SW 1271 (cell line): ENCODE results near the gene UBE2QL1.

ENCODE experiments used
- DNase-seq, 2 experiments: peaks; one replicate each; lab custom pipeline; 2025; lab: John Stamatoyannopoulos, UW

Gene UBE2QL1

GRCh38 chr5:6455571-6456200, 7.0 kb downstream of the UBE2QL1 start:
- DNase-seq, result no peak

DNA sequence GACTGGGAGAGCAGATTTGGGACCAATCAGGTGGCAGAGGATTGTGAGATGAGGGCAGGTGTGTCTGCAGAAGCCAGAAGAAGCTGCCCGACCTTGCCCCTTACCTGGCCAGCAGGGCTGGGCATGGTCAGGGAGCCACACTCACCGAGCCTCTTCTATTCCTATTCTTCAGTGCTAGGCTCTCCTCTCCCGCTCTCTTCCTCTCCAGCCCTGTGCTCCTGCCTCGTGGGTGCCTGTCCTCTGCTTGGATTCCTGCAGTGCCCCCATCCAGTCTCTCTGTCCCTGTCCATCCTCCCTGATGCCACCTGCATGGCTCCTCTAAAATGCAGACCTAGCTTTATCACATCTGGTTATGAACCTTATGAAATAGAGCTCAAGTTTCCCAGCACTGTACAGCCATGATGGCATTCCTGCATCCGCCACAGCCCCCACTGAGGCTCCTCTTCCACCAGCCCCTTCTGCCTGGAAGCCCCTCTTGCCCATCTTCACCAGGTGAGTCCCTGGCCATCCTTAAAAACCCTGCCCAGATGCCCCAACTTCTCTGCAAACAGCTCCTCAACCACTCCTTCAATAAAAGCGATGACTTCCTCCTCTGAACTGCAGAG, 8.2 kb downstream of the UBE2QL1 start:
- no peak for DNase-seq

DNA sequence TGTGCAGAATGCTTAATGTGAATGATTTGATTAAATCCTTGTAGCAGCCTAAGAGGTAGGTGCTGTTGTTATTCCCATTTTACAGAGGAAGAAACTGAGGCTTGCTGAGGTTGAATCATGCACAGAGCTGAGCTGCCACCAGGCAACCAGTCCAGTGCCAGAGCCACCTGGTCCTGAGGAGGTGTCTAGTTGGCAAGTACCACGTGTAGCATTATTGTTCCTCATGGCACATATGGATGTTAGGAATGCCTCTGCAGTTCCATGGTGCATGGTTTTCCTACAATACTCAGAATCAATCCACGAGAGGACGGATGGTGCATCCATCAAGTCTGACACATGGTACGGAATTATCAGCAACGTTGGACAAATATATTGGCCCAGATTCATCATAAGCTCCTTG, 8.9 kb downstream of the UBE2QL1 start:
- no peak for DNase-seq

DNA sequence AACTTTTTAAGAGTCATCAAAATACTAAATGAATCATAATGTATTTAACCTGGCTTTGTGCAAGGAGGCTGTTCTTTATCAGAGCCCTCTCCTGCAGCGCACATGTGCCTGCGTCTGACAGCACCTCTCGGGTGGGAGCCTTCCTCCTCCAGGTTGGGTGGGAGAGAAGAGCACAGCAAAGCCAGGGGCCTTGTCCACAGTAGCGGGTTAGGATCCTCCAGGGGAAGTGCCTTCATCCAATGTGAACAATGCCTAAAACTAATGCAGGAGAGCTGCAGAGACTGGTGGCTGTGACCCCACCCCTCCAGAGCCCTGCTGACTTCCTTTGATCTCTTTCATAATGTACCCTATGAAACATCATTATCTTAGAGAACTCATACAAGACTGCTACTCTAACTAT, 10.2 kb downstream of the UBE2QL1 start:
- no peak for DNase-seq

DNA sequence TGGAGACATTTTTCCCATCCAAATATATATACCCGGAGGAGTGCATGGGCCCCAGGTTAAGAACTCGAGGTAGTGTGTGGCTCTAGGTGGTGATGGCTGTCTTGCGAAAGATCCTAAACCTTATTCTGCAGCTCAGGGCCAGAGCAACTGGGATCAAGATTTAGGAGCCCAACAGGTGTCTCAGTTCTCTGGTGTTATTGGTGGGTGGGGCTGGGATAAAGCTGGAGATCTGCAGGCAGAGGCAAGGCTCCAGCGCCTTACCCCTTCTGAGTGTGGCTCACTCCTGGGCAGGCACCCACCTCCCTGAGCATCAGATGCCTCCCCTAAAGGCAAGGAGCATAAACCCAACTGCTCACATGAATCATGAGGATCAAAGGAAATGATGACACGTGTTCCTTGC, 11.2 kb downstream of the UBE2QL1 start:
- DNase-seq, result no peak

DNA sequence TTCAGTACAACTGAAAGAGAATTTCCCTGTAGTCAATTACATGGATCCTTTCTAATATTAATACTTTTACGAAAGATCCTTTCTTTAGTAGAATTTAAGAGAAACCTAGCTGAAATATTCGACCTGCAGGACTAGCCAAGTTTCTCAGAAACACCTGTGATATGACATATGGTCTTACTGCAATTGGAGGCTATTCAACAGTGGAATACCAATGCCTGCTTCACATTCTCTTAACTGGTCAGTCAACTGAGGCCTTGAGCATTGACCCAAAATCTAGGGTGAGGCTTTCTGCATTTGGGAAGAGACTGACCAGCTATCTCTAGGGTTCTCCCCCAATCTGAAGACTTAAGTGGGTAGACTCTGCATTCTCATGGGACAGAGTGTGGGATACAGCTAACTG, 12.3 kb downstream of the UBE2QL1 start:
- no peak for DNase-seq

DNA sequence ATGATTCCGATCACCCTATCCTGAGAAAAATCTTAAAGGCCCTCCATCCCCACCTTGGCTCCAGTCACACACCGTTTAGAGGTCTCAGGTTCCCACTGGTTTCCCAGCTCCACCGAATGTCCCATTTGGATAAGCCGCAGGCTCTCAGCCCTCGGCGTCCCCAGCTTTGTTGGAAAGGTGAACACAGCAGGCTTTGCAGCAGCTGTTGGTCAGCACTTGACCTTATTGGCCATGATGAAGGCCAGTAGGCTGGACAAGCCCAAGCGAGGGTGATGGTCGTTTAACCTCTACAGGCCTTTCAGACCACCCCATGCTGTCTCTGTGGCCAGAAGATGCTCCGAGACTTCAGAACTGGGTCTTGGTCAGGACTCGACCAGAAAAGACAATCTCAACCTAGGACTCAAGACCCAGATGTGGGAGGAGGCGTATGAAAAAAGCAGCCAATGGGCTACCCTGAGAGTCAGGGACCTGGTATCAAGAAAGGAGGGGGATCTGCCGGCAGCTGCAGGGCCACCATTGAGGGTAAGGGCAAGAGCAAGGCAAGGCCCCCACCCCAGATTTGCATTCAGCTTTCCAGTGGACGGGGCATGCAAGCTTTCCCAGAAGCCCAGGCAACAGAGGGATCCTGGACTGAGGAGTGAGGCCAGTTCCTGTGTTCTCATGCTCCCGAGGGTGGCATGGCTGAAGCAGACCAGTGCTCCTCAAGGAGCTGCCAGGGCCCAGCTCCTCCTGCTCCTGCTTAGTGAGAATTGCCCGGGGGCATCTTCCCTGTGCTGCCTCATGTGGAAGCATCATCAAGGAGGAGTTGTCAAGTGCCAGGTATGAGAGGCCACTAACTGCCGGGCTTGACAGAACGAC, 13.4 kb downstream of the UBE2QL1 start:
- DNase-seq, result no peak

DNA sequence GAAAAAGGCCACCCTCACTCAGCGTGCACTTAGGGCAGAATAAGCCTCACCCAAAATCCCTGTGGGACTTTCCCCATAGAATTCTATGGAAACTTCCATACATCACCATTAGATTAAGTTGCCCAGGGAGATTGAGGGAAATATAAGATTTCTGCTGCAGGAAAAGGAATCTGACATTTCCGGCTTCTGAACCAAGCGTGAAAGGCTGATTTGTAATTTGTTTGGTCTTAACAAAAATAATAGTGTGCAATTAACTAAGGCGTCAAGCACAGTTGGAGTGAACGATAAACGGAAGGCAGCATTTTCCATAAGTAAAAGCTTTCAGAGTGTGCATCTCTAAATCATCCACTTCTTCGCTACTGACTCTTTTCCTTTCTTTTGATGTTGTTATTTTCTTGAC, 14.0 kb downstream of the UBE2QL1 start:
- no peak for DNase-seq

- no peak for DNase-seq
Measured at GRCh38 chr5:6464441-6464840, 15.8 kb downstream of the UBE2QL1 start.

- no peak for DNase-seq
Measured at GRCh38 chr5:6465831-6466790, 17.5 kb downstream of the UBE2QL1 start.

DNA sequence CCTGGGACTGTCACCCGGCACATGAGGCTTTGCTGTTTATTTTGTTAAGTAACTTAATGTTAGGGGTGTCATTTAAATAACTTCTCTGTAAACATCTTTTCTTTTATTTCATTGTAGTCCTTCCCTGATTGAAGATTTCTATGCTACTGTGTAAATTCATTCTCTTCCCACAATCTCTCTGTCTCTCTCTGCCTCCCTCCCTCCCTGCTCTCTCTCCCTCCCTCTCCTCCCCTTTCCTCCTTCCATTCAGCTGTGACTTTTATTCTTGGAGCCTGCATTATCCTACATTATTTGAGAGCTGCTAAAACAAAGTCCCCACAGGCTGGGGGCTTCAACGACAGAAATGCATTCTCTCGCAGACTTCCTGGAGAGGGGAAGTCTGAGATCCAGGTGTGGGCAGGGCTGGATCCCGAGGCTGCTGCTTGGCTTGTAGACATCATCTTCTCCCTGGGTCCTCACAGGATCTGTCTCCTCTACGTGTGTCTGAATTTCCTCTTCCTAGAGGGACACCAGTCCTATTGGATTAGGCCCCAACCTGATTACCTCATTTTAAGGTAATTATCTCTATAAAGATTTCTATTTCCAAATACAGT, 18.4 kb downstream of the UBE2QL1 start:
- no peak for DNase-seq

- no peak for DNase-seq
Measured at GRCh38 chr5:6467591-6467990, 18.9 kb downstream of the UBE2QL1 start.

- DNase-seq, result no peak
Measured at GRCh38 chr5:6468104-6468503, 19.4 kb downstream of the UBE2QL1 start.

- DNase-seq, result no peak
Measured at GRCh38 chr5:6468870-6469269, 20.2 kb downstream of the UBE2QL1 start.

DNA sequence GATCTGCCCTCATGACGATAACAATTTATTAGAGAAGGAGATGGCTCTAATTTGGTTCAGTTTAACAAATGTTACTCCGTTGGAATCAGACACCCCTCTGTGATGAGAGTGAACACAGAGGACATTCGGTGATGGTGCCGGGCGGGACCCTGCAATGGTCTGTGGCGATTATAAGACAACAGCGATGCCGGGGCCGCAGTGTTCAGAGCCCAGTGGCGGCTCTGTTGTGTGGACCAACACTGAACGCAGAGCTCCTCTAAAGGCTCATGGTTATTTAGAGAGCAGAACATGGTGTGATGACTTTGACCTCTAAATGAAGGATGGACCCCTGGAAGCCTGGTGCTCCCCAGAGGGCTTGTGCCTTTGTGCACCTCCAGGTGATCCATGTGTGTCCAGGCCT, 21.2 kb downstream of the UBE2QL1 start:
- DNase-seq, result no peak

DNA sequence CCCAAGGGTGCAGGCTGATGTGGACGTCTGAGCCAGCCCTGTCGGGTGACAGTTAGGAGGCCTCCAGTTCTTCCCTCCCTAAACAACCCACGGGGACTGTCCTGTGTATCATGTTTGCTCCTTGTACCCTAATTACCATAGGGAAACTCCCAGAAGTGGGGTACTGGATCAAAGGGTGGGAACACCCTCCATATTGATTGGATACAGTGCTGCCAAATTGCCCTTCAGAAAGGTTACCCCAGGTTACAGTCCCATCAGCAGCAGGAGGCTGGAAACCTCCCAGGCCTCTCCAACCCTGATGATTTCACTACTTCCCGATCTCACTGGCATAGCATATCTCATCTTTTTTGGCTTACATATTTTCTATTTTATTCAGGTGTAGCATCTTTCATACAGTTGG, 22.0 kb downstream of the UBE2QL1 start:
- no peak for DNase-seq

DNA sequence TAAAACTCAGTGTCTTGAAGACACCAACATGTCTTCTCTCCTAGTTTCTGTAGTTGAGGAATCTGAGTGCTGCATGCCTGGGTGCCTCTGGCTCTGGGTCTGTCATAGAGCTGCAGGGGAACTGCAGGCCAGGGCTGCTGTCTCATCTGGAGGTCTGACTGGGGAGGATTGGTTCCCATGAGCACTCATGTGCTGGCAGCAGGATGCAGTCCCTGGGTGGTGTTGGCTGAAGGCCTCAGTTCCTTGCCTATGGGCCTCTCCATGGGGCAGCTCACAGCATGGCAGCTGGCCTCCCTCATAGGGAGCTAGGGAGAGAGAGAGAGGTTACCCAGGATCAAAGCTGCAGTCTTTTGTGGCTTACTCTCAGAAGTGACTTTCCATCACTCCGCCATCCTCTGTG, 22.6 kb downstream of the UBE2QL1 start:
- no peak for DNase-seq

DNA sequence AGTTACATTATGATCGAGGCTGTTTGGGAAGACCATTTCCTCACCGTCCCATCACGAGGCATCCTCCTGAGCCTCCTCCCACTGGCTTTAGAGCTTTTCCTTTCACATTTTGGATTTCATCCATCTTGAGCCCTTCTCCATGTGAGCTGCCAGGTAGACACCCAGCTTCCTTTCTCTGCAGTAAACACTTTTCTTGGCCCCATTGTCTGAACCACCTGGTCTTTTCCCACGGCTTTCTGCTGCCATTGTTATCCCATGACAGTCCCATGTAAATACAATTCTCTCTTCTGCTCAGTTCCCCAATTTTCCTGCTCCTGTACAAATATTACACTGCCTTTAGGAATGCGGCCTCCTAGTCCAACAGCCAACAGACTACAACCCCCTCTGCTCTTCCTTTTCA, 24.1 kb downstream of the UBE2QL1 start:
- DNase-seq, result no peak

GRCh38 chr5:6473284-6473683, 24.6 kb downstream of the UBE2QL1 start:
- no peak for DNase-seq

- DNase-seq, result no peak
Measured at GRCh38 chr5:6475626-6476312, 27.1 kb downstream of the UBE2QL1 start.

- DNase-seq, result no peak
Measured at GRCh38 chr5:6476313-6476661, 27.6 kb downstream of the UBE2QL1 start.
